Nephron (organoid): ENCODE data around the gene BMAL2.
A peak's percentile ranks its signal among the peaks of the same experiment; 100 is the strongest.

Source experiments
- H3K27ac Mint-ChIP-seq, 3 experiments: 2 replicates each; pipeline ENCODE4 v1.8.0; 2020; ENCODE audit warnings: mixed read lengths in 3 of 3, mild to moderate bottlenecking in 2 of 3, moderate library complexity in 1 of 3
- H3K27me3 Mint-ChIP-seq: 2 replicates; pipeline ENCODE4 v1.8.0; 2021; ENCODE audit warnings: low read depth, mild to moderate bottlenecking, moderate library complexity, mixed read lengths
- H3K36me3 Mint-ChIP-seq: 2 replicates; pipeline ENCODE4 v1.8.0; 2020; ENCODE audit warnings: low read depth, mixed read lengths
- H3K4me1 Mint-ChIP-seq: 2 replicates; pipeline ENCODE4 v1.8.0; 2020; ENCODE audit warnings: mixed read lengths
- H3K4me3 Mint-ChIP-seq, 3 experiments: 2 replicates each; pipeline ENCODE4 v1.8.0; 2020; ENCODE audit warnings: mild to moderate bottlenecking in 3 of 3, mixed read lengths in 3 of 3, moderate library complexity in 2 of 3
- H3K9me3 Mint-ChIP-seq: 2 replicates; pipeline ENCODE4 v1.8.0; 2020; ENCODE audit warnings: mixed read lengths
- CTCF ChIP-seq, 3 experiments: fragments of 200-600 bp; sonication (generic); IDR thresholded peaks; one replicate each; pipeline ENCODE4 v1.5.0; 2021; ENCODE audit warnings: antibody characterized with exemption in 3 of 3; ENCODE audit not compliant: unreplicated experiment in 3 of 3

Gene BMAL2

DNA sequence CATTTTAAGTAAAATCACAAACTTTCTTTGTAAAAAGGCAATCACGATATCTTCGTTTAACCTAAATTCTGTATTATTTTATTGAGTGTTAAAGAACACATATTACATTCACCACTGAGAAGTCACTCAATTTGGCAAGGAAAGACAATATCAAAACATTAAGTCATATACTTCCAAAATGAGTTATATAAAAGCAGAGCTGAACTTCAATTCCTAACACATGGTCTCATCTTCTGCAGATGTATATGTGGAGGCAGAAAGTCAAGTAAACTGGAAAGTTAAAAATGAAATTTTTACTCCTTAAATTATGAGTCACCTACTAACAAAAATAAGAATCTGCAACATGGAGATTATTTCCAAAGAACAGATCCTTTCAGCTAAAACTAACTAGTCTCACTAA is 28.7 kb downstream of the BMAL2 start:
- H3K9me3 Mint-ChIP-seq = no peaks in the 10 kb centered on the region
- no peak for TF ChIP-seq CTCF (IDR thresholded peaks at IDR 0.05; ENCODE audit: unreplicated experiment in 3 of 3)
- H3K4me3 Mint-ChIP-seq = no peak overlapping the region
- no peak overlapping the region for H3K27ac Mint-ChIP-seq
- H3K36me3 Mint-ChIP-seq = no peaks in the 10 kb centered on the region
- no peaks in the 10 kb centered on the region for H3K4me1 Mint-ChIP-seq
- peaks cover 8% of the 10 kb centered on the region for H3K27me3 Mint-ChIP-seq

DNA sequence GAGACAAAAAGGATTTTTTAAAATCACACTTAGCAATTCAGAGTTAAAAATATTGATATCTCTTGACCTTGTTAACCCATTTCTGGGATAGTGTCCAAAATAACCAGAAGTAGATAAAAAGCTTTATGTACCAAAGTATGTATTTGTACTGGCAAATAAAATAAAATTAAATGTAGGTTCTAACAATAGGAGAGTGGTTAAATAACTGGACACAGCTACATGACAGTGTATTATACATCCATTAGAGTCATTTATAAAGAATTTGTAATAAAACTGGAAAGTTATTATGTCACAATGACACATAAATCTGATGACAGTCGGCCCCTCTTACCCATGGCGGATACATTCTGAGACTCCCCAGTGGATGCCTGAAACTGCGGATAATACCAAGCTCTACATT is 34.0 kb downstream of the BMAL2 start:
- TF ChIP-seq CTCF (IDR thresholded peaks at IDR 0.05; ENCODE audit: unreplicated experiment in 3 of 3) = no peak
- peaks cover 4% of the 10 kb centered on the region for H3K27me3 Mint-ChIP-seq
- H3K4me3 Mint-ChIP-seq = no peak overlapping the region
- no peaks in the 10 kb centered on the region for H3K36me3 Mint-ChIP-seq
- H3K4me1 Mint-ChIP-seq = no peaks in the 10 kb centered on the region
- H3K9me3 Mint-ChIP-seq = no peaks in the 10 kb centered on the region
- no peak overlapping the region for H3K27ac Mint-ChIP-seq

- no peaks in the 10 kb centered on the region for H3K36me3 Mint-ChIP-seq
- TF ChIP-seq CTCF (IDR thresholded peaks at IDR 0.05; ENCODE audit: unreplicated experiment in 3 of 3) = no peak
- H3K27me3 Mint-ChIP-seq = peaks cover 4% of the 10 kb centered on the region
- H3K27ac Mint-ChIP-seq = no peak overlapping the region
- H3K9me3 Mint-ChIP-seq = no peaks in the 10 kb centered on the region
- no peaks in the 10 kb centered on the region for H3K4me1 Mint-ChIP-seq
- H3K4me3 Mint-ChIP-seq = no peak overlapping the region
Measured at GRCh38 chr12:27367078-27367477, 34.4 kb downstream of the BMAL2 start.

- H3K27ac Mint-ChIP-seq = peak overlapping the region in 1 of 3 experiments; percentile 0
- no peak overlapping the region for H3K4me3 Mint-ChIP-seq
- no peaks in the 10 kb centered on the region for H3K9me3 Mint-ChIP-seq
- peaks cover 5% of the 10 kb centered on the region for H3K4me1 Mint-ChIP-seq
- H3K27me3 Mint-ChIP-seq = no peaks in the 10 kb centered on the region
- no peaks in the 10 kb centered on the region for H3K36me3 Mint-ChIP-seq
- TF ChIP-seq CTCF (IDR thresholded peaks at IDR 0.05; ENCODE audit: unreplicated experiment in 3 of 3) = no peak
Measured at GRCh38 chr12:27382171-27382795, 49.6 kb downstream of the BMAL2 start.
